Cardiac septum (tissue), 1 donor: ENCODE data around the gene NFYB. TPM values are rescaled to one million over a fixed set of nuclear protein-coding genes. Genes with fewer than 3 reads are reported as not detected.

Experiments
- total RNA-seq: library from RNA; stranded (reverse); fragmentation: NEBNext Ultra II Directional; extraction: Animal tissue kit (Norgen Biotek cat#: 25700); gene quantifications from one replicate; pipeline ENCODE4 v1.2.1, GENCODE V29; 2021
- donor health status: DM: no; HTN: no; CAD: no.

NFYB gene
- total RNA-seq, 1 donor from 2014 or later = 31.1 TPM

Other genes with a start within 250 kb of the NFYB start
- gene HSP90B1, start 207.8 kb downstream of the NFYB start, total RNA-seq = 433 TPM
- 13.0 TPM for gene TDG, start 172.3 kb downstream of the NFYB start, total RNA-seq
- 5.5 TPM for gene GLT8D2, start 88.0 kb downstream of the NFYB start, total RNA-seq
- gene HCFC2, start 73.7 kb downstream of the NFYB start, total RNA-seq = 14.4 TPM
- gene TXNRD1, start 77.6 kb upstream of the NFYB start, total RNA-seq = 121 TPM
- gene EID3, start 165.5 kb upstream of the NFYB start, total RNA-seq = 2.1 TPM